Neural cell (in vitro differentiated cells): ENCODE measurements around the gene SENP8. TPM values are rescaled to one million over a fixed set of nuclear protein-coding genes. Genes with fewer than 3 reads are reported as not detected.
A peak's percentile ranks its signal among the peaks of the same experiment; 100 is the strongest.

Experiments
- H2AFZ ChIP-seq: fragments of 200-600, 300-800 bp; sonication (generic), shearing (Covaris generic); 2 replicates; pipeline ENCODE4 v1.6.0; 2014; ENCODE audit warnings: low read depth, mild to moderate bottlenecking, antibody characterized with exemption, low read length, moderate library complexity
- H3F3A ChIP-seq: fragments of 200-600 bp; shearing (Covaris generic); 2 replicates; pipeline ENCODE4 v1.6.1; 2016; ENCODE audit warnings: mild to moderate bottlenecking, moderate library complexity, mixed read lengths, antibody characterized with exemption, low read length; ENCODE audit not compliant: insufficient read depth, poor library complexity, severe bottlenecking
- H3K27ac ChIP-seq: fragments of 200-600, 300-800 bp; sonication (generic), shearing (Covaris generic); 2 replicates; pipeline ENCODE4 v1.5.1; 2014; ENCODE audit warnings: mild to moderate bottlenecking, low read length, moderate library complexity
- H3K27me3 ChIP-seq: fragments of 300-800, 200-600 bp; sonication (generic), shearing (Covaris generic); 2 replicates; pipeline ENCODE4 v1.6.0; 2014; ENCODE audit warnings: mild to moderate bottlenecking, low read depth, low read length, moderate library complexity; ENCODE audit not compliant: insufficient read depth
- H3K36me3 ChIP-seq: fragments of 300-800, 200-600 bp; sonication (generic), shearing (Covaris generic); 2 replicates; pipeline ENCODE4 v1.5.1; 2014; ENCODE audit warnings: mild to moderate bottlenecking, antibody characterized with exemption, low read length, moderate library complexity; ENCODE audit not compliant: insufficient read depth
- H3K4me2 ChIP-seq: fragments of 300-800, 200-600 bp; sonication (generic), shearing (Covaris generic); 2 replicates; pipeline ENCODE4 v1.6.0; 2014; ENCODE audit warnings: mild to moderate bottlenecking, low read length
- H3K4me3 ChIP-seq: fragments of 300-800, 200-600 bp; sonication (generic), shearing (Covaris generic); 2 replicates; pipeline ENCODE4 v1.5.1; 2014; ENCODE audit warnings: mild to moderate bottlenecking, low read length, moderate library complexity
- H3K79me2 ChIP-seq: fragments of 200-600 bp; shearing (Covaris generic); replicated peaks from 2 replicates; pipeline ENCODE4 v1.6.0; 2014; ENCODE audit warnings: mild to moderate bottlenecking, low read length, moderate library complexity; ENCODE audit not compliant: insufficient read depth
- H3K9ac ChIP-seq: fragments of 300-800, 200-600 bp; sonication (generic), shearing (Covaris generic); 2 replicates; pipeline ENCODE4 v1.6.1; 2016; ENCODE audit warnings: mild to moderate bottlenecking, low read length, mixed read lengths
- H3K9me2 ChIP-seq: fragments of 200-600 bp; shearing (Covaris generic); 2 replicates; pipeline ENCODE4 v1.6.1; 2016; ENCODE audit warnings: mild to moderate bottlenecking, low read length, mixed read lengths; ENCODE audit not compliant: insufficient read depth
- H3K9me3 ChIP-seq: fragments of 200-600, 300-800 bp; sonication (generic), shearing (Covaris generic); 2 replicates; pipeline ENCODE4 v1.6.1; 2016; ENCODE audit warnings: mild to moderate bottlenecking, mixed run types, low read length, moderate library complexity, mixed read lengths
- H4K20me1 ChIP-seq: fragments of 200-600 bp; shearing (Covaris generic); 2 replicates; pipeline ENCODE4 v1.6.1; 2016; ENCODE audit warnings: mild to moderate bottlenecking, mixed run types; ENCODE audit not compliant: insufficient read depth
- CTCF ChIP-seq: fragments of 450-650 bp; IDR thresholded peaks from 2 replicates; pipeline ENCODE4 v1.5.1; 2014; ENCODE audit warnings: antibody characterized with exemption, mild to moderate bottlenecking, moderate library complexity; ENCODE audit not compliant: poor library complexity, severe bottlenecking
- EP300 ChIP-seq: fragments of 450-650 bp; conservative IDR thresholded peaks from 2 replicates; pipeline ENCODE4 v1.6.1; 2014; ENCODE audit warnings: antibody characterized with exemption, mild to moderate bottlenecking, moderate library complexity; ENCODE audit not compliant: poor library complexity, severe bottlenecking
- EZH2 ChIP-seq: fragments of 200-600, 300-800 bp; shearing (Covaris generic), sonication (generic); IDR thresholded peaks from 2 replicates; pipeline ENCODE4 v1.6.1; 2014; ENCODE audit warnings: antibody characterized with exemption, low read length, borderline replicate concordance, mild to moderate bottlenecking; ENCODE audit not compliant: insufficient read depth, poor library complexity, severe bottlenecking
- MXI1 ChIP-seq: fragments of 450-650 bp; conservative IDR thresholded peaks from 2 replicates; pipeline ENCODE4 v1.6.1; 2014; ENCODE audit warnings: antibody characterized with exemption, mild to moderate bottlenecking; ENCODE audit not compliant: poor library complexity, severe bottlenecking
- POLR2AphosphoS5 ChIP-seq: IDR thresholded peaks from 2 replicates; pipeline ENCODE4 v1.6.1; 2012
- RAD21 ChIP-seq: fragments of 450-650 bp; conservative IDR thresholded peaks from 2 replicates; pipeline ENCODE4 v1.6.1; 2014; ENCODE audit warnings: antibody characterized with exemption, mild to moderate bottlenecking, moderate library complexity
- REST ChIP-seq: IDR thresholded peaks from 2 replicates; pipeline ENCODE4 v1.6.1; 2012; ENCODE audit warnings: borderline replicate concordance
- SMC3 ChIP-seq: fragments of 450-650 bp; conservative IDR thresholded peaks from 2 replicates; pipeline ENCODE4 v1.6.1; 2014; ENCODE audit warnings: antibody characterized with exemption, mild to moderate bottlenecking, moderate library complexity; ENCODE audit not compliant: poor library complexity
- TAF1 ChIP-seq: IDR thresholded peaks from 2 replicates; pipeline ENCODE4 v1.6.1; 2012; ENCODE audit warnings: low read depth
- polyA plus RNA-seq: library from polyadenylated mRNA; depleted of rRNA; stranded (reverse); fragments of >200 nt; gene quantifications from 2 replicates; pipeline ENCODE4 v1.2.3, GENCODE V29; 2014

Gene SENP8
- polyA plus RNA-seq, 1 donor from 2014 or later, result 3.2 TPM

- Histone ChIP-seq H3K9ac (peak overlapping the region; percentile 54), H2AFZ (peak overlapping the region; percentile 41), H3K9me3 (no peaks in the 10 kb centered on the region), H3K79me2 (no peaks in the 10 kb centered on the region), H3K36me3 (no peaks in the 10 kb centered on the region), H3K4me2 (peak overlapping the region; percentile 52), H3F3A (no peaks in the 10 kb centered on the region), H4K20me1 (no peaks in the 10 kb centered on the region), H3K4me3 (peak overlapping the region; percentile 40), H3K27ac (peak overlapping the region; percentile 80), H3K9me2 (no peaks in the 10 kb centered on the region), H3K27me3 (no peaks in the 10 kb centered on the region)
- TF ChIP-seq CTCF (no peak), EZH2 (no peak), RAD21 (peak; percentile 11), TAF1 (no peak), POLR2AphosphoS5 (peak; percentile 31), REST (no peak), MXI1 (no peak), EP300 (peak; percentile 32), SMC3 (peak; percentile 12)
Measured at GRCh38 chr15:72163719-72164118, 45.5 kb downstream of the SENP8 start.

GRCh38 chr15:72166716-72167417 is 48.7 kb downstream of the SENP8 start:
- no peak overlapping the region for H3K27ac ChIP-seq
- no peaks in the 10 kb centered on the region for H3K9me3 ChIP-seq
- H4K20me1 ChIP-seq, result no peaks in the 10 kb centered on the region
- no peak overlapping the region for H2AFZ ChIP-seq
- H3K36me3 ChIP-seq, result no peaks in the 10 kb centered on the region
- no peak overlapping the region for H3K9ac ChIP-seq
- H3F3A ChIP-seq, result no peaks in the 10 kb centered on the region
- H3K27me3 ChIP-seq, result no peaks in the 10 kb centered on the region
- H3K9me2 ChIP-seq, result no peaks in the 10 kb centered on the region
- H3K79me2 ChIP-seq, result no peaks in the 10 kb centered on the region
- TF ChIP-seq EZH2 (no peak), POLR2AphosphoS5 (no peak), TAF1 (no peak), MXI1 (no peak), RAD21 (no peak), REST (no peak), CTCF (no peak), SMC3 (no peak), EP300 (no peak)
- no peak overlapping the region for H3K4me3 ChIP-seq
- H3K4me2 ChIP-seq, result no peak overlapping the region
